Measurements from ENCODE around the gene EFCAB7. TPM values are rescaled to one million over a fixed set of nuclear protein-coding genes. Genes with fewer than 3 reads are reported as not detected.

The EFCAB7 gene
- total RNA-seq, 2 donors from 2014 or later, result 9.8 to 11.6 TPM

DNA sequence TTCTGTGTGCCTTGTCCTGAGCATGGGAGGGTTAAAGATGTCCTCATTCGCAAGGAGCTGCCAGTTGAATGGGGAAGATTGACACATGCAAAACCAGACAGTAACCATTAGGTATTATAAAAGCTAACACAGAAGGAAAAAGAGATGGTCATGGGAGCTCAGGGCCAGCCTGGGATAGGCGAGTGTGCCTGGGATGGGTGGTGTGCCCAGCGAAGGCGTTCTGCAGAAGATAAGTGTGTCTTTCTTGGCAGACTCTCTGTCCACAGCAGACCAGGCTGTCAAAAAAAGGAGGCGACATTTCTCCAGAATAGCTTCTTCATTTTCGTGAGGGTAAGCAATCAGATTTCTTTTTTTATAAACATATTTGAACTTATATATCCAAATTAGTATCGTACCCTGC is 84.0 kb downstream of the EFCAB7 start:
- Histone ChIP-seq H3K36me3 (no peaks in the 10 kb centered on the region), H3K4me1 (replicated peaks) (no peaks in the 10 kb centered on the region), H3K4me3 (no peak overlapping the region), H3K27me3 (replicated peaks; ENCODE audit: insufficient read depth) (no peaks in the 10 kb centered on the region), H3K9me3 (no peaks in the 10 kb centered on the region), H3K27ac (no peak overlapping the region)
- WGBS, result 96% methylated on average over 7 of the region's 7 CpGs
- DNase-seq (ENCODE audit: low spot score), result no peak
- intact Hi-C loops (cut with DNase I), result no loop called here
- TF ChIP-seq POLR2A (IDR thresholded peaks at IDR 0.05) (no peak), POLR2AphosphoS5 (IDR thresholded peaks at IDR 0.05) (no peak)
- TF ChIP-seq, protein P1, sequence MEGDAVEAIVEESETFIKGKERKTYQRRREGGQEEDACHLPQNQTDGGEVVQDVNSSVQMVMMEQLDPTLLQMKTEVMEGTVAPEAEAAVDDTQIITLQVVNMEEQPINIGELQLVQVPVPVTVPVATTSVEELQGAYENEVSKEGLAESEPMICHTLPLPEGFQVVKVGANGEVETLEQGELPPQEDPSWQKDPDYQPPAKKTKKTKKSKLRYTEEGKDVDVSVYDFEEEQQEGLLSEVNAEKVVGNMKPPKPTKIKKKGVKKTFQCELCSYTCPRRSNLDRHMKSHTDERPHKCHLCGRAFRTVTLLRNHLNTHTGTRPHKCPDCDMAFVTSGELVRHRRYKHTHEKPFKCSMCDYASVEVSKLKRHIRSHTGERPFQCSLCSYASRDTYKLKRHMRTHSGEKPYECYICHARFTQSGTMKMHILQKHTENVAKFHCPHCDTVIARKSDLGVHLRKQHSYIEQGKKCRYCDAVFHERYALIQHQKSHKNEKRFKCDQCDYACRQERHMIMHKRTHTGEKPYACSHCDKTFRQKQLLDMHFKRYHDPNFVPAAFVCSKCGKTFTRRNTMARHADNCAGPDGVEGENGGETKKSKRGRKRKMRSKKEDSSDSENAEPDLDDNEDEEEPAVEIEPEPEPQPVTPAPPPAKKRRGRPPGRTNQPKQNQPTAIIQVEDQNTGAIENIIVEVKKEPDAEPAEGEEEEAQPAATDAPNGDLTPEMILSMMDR (IDR thresholded peaks at IDR 0.05), result no peak

DNA sequence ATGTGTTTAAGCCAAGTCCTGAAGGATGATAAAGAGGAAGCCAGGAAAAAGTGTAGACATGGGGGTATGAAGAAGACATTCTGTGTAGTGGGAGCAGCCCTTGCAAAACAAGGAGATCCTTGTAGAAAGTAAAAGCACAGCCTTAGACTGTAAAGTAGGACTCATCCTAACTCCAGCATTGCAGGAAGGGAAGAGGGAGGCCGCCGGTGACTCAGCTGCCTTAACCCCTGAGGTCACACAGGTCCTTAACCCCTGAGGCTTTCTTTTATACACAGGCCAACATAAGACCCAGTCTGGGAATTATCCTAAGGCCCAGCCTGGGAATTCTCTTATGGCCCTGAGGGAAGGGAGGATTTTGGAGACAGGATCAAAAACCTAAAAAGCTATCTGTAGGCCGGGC is 87.9 kb downstream of the EFCAB7 start:
- H3K36me3 ChIP-seq, result no peaks in the 10 kb centered on the region
- no peak overlapping the region for H3K4me3 ChIP-seq
- TF ChIP-seq, protein P1 (IDR thresholded peaks at IDR 0.05), result no peak
- TF ChIP-seq POLR2A (IDR thresholded peaks at IDR 0.05), result no peak
- TF ChIP-seq POLR2AphosphoS5 (IDR thresholded peaks at IDR 0.05), result no peak
- DNase-seq (ENCODE audit: low spot score), result no peak
- H3K27ac ChIP-seq, result no peak overlapping the region
- 84% methylated on average over 3 of the region's 3 CpGs for WGBS
- H3K27me3 ChIP-seq (replicated peaks; ENCODE audit: insufficient read depth), result no peaks in the 10 kb centered on the region
- intact Hi-C loops (cut with DNase I), result loop anchor here (5.0 kb wide), 1 partner anchor 306 kb away; no protein-coding TSS in a partner anchor
- no peaks in the 10 kb centered on the region for H3K9me3 ChIP-seq
- no peaks in the 10 kb centered on the region for H3K4me1 ChIP-seq (replicated peaks)

DNA sequence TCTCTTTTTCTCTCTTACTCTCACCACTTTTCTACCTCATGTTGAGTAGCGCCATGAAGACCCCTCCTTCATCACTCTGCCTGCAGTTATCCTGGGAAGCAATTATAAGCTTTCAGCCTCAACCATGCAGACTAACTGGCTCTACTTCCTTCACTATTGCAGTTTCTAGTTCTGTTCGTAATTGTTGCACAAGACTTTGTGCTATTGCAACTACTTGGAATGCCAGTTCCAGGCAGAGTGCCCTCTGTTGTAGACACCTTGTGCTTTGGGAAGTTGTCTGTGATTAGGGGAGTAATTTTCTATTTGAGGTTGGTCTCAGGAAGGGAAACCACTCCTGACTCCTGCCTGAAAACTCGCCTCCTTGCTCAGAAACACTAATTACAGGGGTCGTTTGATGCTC is 89.2 kb downstream of the EFCAB7 start:
- WGBS, result 79% methylated on average over 4 of the region's 4 CpGs
- H3K4me1 ChIP-seq (replicated peaks), result no peaks in the 10 kb centered on the region
- intact Hi-C loops (cut with DNase I), result loop anchor here (5.0 kb wide), 1 partner anchor 305 kb away; no protein-coding TSS in a partner anchor
- no peak for TF ChIP-seq POLR2AphosphoS5 (IDR thresholded peaks at IDR 0.05)
- TF ChIP-seq, protein P1 (IDR thresholded peaks at IDR 0.05), result no peak
- no peak for TF ChIP-seq POLR2A (IDR thresholded peaks at IDR 0.05)
- H3K9me3 ChIP-seq, result no peaks in the 10 kb centered on the region
- no peak overlapping the region for H3K27ac ChIP-seq
- H3K27me3 ChIP-seq (replicated peaks; ENCODE audit: insufficient read depth), result no peaks in the 10 kb centered on the region
- no peak for DNase-seq (ENCODE audit: low spot score)
- H3K4me3 ChIP-seq, result no peak overlapping the region
- no peaks in the 10 kb centered on the region for H3K36me3 ChIP-seq

- H3K27me3 ChIP-seq (replicated peaks; ENCODE audit: insufficient read depth), result no peaks in the 10 kb centered on the region
- no peak for TF ChIP-seq POLR2A (IDR thresholded peaks at IDR 0.05)
- TF ChIP-seq POLR2AphosphoS5 (IDR thresholded peaks at IDR 0.05), result no peak
- DNase-seq (ENCODE audit: low spot score), result no peak
- H3K9me3 ChIP-seq, result no peaks in the 10 kb centered on the region
- intact Hi-C loops (cut with DNase I), result loop anchor here (5.0 kb wide), 1 partner anchor 304 kb away; no protein-coding TSS in a partner anchor
- H3K4me3 ChIP-seq, result no peak overlapping the region
- no peak overlapping the region for H3K27ac ChIP-seq
- no peaks in the 10 kb centered on the region for H3K4me1 ChIP-seq (replicated peaks)
- no peaks in the 10 kb centered on the region for H3K36me3 ChIP-seq
Observed at GRCh38 chr1:63612971-63613370, 89.6 kb downstream of the EFCAB7 start.

- Histone ChIP-seq H3K36me3 (no peaks in the 10 kb centered on the region), H3K4me3 (no peak overlapping the region), H3K27ac (no peak overlapping the region), H3K9me3 (no peaks in the 10 kb centered on the region), H3K4me1 (replicated peaks) (no peaks in the 10 kb centered on the region), H3K27me3 (replicated peaks; ENCODE audit: insufficient read depth) (no peaks in the 10 kb centered on the region)
- DNase-seq (ENCODE audit: low spot score), result peak; percentile 72
- no peak for TF ChIP-seq POLR2AphosphoS5 (IDR thresholded peaks at IDR 0.05)
- TF ChIP-seq, protein P1 (IDR thresholded peaks at IDR 0.05), result peak; percentile 61 to 81 (median 78)
- WGBS, result 37% methylated on average over 6 of the region's 6 CpGs
- intact Hi-C loops (cut with DNase I), result loop anchor here (5.0 kb wide), 3 partner anchors 76 to 631 kb away; no protein-coding TSS in a partner anchor
Observed at GRCh38 chr1:63615768-63616420, 92.6 kb downstream of the EFCAB7 start.
